ENCODE results near the gene KCNN4. TPM values are rescaled to one million over a fixed set of nuclear protein-coding genes. Genes with fewer than 3 reads are reported as not detected.

Gene KCNN4
- 0.26 TPM in 1 of 2 replicates, not detected in the other for total RNA-seq (2021)
- long read RNA-seq, partial matches to known transcripts, result 1 of 1 reads
- long read RNA-seq, other reads (novel, unspliced or antisense), result 0 of 1 reads

DNA sequence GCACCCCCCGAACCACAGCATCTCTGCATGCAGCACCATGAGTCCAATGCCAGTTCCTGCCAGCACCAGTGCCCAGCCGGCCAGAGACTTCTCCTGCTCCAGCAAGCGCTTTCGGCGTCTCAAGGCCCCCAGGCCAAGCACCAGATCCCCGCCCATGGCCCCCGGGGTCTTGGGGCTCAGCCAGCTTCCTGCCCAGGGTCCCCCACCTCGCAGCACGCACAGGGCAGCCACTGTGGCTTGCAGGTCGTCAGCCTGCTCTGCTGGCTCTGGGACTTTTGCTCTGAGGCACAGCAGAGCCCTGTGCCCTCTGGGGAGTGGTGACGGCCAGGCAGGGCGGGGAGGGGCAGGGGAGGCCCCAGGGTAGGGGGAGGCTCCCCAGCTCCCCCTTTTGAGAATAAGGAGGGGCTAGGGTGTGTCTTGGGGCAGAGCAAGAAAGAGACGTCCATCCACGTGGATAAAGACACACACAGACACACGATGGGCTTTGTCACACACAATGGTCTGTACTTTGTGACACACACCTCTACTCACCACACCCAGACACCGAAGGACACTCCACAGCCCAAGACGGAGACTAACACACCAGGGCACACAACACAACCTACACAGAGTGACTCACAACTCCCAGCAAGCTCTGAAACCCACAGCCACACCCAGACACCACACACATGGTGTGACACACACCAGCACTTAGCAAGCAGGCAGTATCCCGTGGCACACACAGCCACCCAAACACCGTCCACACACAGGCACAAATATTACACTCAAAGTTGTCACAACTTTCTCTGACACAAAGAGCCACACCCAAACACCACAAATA lies at the start of gene KCNN4:
TSS of gene KCNN4 (minus strand) at position 268 of the 820 bp plus-strand sequence. CDS start at position 156, 112 bp downstream.
- Histone ChIP-seq H4K91ac (ENCODE audit: insufficient read length, low read depth, low read length) (no peak within 1 kb of the TSS), H3K27ac (ENCODE audit: insufficient read length, low read depth, low read length) (no peak within 1 kb of the TSS), H2BK12ac (ENCODE audit: insufficient read length, low read depth, low read length) (no peak within 1 kb of the TSS), H3K56ac (ENCODE audit: insufficient read length, low read depth, low read length) (no peak within 1 kb of the TSS), H3K23me2 (ENCODE audit: insufficient read length, low read depth, low read length, poor library complexity, severe bottlenecking) (no peaks in the 10 kb centered on the region), H2BK5ac (ENCODE audit: insufficient read length, low read length) (no peak within 1 kb of the TSS), H3K27me3 (ENCODE audit: insufficient read depth, low read length) (no peaks in the 10 kb centered on the region), H2AFZ (ENCODE audit: low read length) (no peak within 1 kb of the TSS), H2BK120ac (ENCODE audit: low read depth, low read length, poor library complexity, severe bottlenecking) (no peak within 1 kb of the TSS), H2BK15ac (ENCODE audit: low read depth, low read length) (no peak within 1 kb of the TSS), H4K8ac (replicated peaks; ENCODE audit: insufficient read length, low read depth, low read length) (no peak within 1 kb of the TSS), H3K9me3 (ENCODE audit: control insufficient read depth, low read depth, low read length) (no peaks in the 10 kb centered on the region), H3K18ac (ENCODE audit: insufficient read length, low read depth, low read length) (no peak within 1 kb of the TSS), H2BK20ac (ENCODE audit: low read depth, low read length, poor library complexity, severe bottlenecking) (no peak within 1 kb of the TSS), H3K79me1 (ENCODE audit: insufficient read depth, low read depth, low read length, poor library complexity, severe bottlenecking) (no peaks in the 10 kb centered on the region), H3T11ph (ENCODE audit: low read length) (no peak within 1 kb of the TSS), H3K23ac (ENCODE audit: insufficient read length, low read depth, low read length) (no peak within 1 kb of the TSS), H3K4me2 (ENCODE audit: insufficient read depth, insufficient read length, low read length) (no peak within 1 kb of the TSS), H3K4ac (ENCODE audit: low read depth, low read length) (no peak within 1 kb of the TSS), H3K14ac (ENCODE audit: insufficient read depth, low read length) (no peak within 1 kb of the TSS), H2AK5ac (ENCODE audit: insufficient read length, low read length) (no peak within 1 kb of the TSS), H4K20me1 (ENCODE audit: control insufficient read depth, insufficient read depth, insufficient read length) (no peaks in the 10 kb centered on the region), H3K9ac (ENCODE audit: extremely low read depth, insufficient read length, low read length) (no peak within 1 kb of the TSS), H3K4me1 (ENCODE audit: insufficient read depth, low read length) (peaks cover 4% of the 10 kb centered on the region; the same call in 1 of the 2 replicates), H3K79me2 (ENCODE audit: insufficient read depth, low read length) (no peaks in the 10 kb centered on the region), H4K5ac (ENCODE audit: insufficient read length, low read depth, low read length) (no peak within 1 kb of the TSS)
- Mint-ChIP-seq H3K4me3 (no peak within 1 kb of the TSS; a peak in 1 of 5 replicates), H3K4me1 (peaks cover 33 to 45% of the 10 kb centered on the region in 2 experiments), H3K27me3 (ENCODE audit: low read depth) (peaks cover 32% of the 10 kb centered on the region), H3K27ac (no peak within 1 kb of the TSS), H3K36me3 (ENCODE audit: insufficient read depth in 1 of 3, low read depth in 3 of 3) (no peaks in the 10 kb centered on the region; a peak in 1 of 7 replicates), H3K9me3 (no peaks in the 10 kb centered on the region; a peak in 1 of 5 replicates)
- DNase-seq, result no peak
- no CpG with 5 or more reads among the region's 19 CpGs for WGBS (ENCODE audit: extremely low coverage, insufficient read length, low lambda C conversion rate)
- TF ChIP-seq, protein P1, sequence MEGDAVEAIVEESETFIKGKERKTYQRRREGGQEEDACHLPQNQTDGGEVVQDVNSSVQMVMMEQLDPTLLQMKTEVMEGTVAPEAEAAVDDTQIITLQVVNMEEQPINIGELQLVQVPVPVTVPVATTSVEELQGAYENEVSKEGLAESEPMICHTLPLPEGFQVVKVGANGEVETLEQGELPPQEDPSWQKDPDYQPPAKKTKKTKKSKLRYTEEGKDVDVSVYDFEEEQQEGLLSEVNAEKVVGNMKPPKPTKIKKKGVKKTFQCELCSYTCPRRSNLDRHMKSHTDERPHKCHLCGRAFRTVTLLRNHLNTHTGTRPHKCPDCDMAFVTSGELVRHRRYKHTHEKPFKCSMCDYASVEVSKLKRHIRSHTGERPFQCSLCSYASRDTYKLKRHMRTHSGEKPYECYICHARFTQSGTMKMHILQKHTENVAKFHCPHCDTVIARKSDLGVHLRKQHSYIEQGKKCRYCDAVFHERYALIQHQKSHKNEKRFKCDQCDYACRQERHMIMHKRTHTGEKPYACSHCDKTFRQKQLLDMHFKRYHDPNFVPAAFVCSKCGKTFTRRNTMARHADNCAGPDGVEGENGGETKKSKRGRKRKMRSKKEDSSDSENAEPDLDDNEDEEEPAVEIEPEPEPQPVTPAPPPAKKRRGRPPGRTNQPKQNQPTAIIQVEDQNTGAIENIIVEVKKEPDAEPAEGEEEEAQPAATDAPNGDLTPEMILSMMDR (conservative IDR thresholded peaks at IDR 0.05), result no peak
